Upper lobe of right lung (tissue), 1 donor: ENCODE measurements around the gene CTRB1. TPM values are rescaled to one million over a fixed set of nuclear protein-coding genes. Genes with fewer than 3 reads are reported as not detected.
A peak's percentile ranks its signal among the peaks of the same experiment; 100 is the strongest.
"Not testable (repeated sequence)": the region's sequence is repeated elsewhere in the genome, so short reads cannot be mapped to it uniquely, and the experiment has no call there.

ENCODE experiments used
- ATAC-seq: fragments of 200-7000 bp; cut with Tn5 transposase; one replicate; pipeline ENCODE4 v1.9.1; 2020; ENCODE audit warnings: mild to moderate bottlenecking, moderate library complexity
- DNase-seq: peaks from one replicate; pipeline ENCODE4 v3.0.0-alpha.2; 2020
- H3K27ac ChIP-seq: fragments of 200-600 bp; one replicate; pipeline ENCODE4 v1.8.0; 2022
- H3K27me3 ChIP-seq: fragments of 200-600 bp; one replicate; pipeline ENCODE4 v1.8.0; 2022; ENCODE audit warnings: mild to moderate bottlenecking
- H3K36me3 ChIP-seq: fragments of 200-600 bp; one replicate; pipeline ENCODE4 v1.8.0; 2022
- H3K4me1 ChIP-seq: fragments of 200-600 bp; one replicate; pipeline ENCODE4 v1.8.0; 2022
- H3K4me3 ChIP-seq: fragments of 200-600 bp; one replicate; pipeline ENCODE4 v1.8.0; 2022; ENCODE audit warnings: mild to moderate bottlenecking
- H3K9me3 ChIP-seq: fragments of 200-600 bp; one replicate; pipeline ENCODE4 v1.8.0; 2022
- CTCF ChIP-seq: fragments of 200-600 bp; IDR thresholded peaks from one replicate; pipeline ENCODE4 v1.8.0; 2022; ENCODE audit warnings: antibody characterized with exemption
- intact Hi-C: fragments of 100-400 bp; cut with DNase I; formaldehyde crosslinking; loops from one replicate; pipeline ENCODE4 v1.11.0; 2022
- total RNA-seq: library from RNA; stranded (reverse); fragmentation: NEBNext Ultra II Directional; extraction: Animal tissue kit (Norgen Biotek cat#: 25700); gene quantifications from one replicate; pipeline ENCODE4 v1.2.1, GENCODE V29; 2021
- donor health status: DM: no; HTN: yes; CAD: no; lungs with severe emphysema.

Gene CTRB1
- total RNA-seq, 1 donor from 2014 or later: not detected

GRCh38 chr16:75265911-75266701 is 47.3 kb downstream of the CTRB1 start:
- peaks cover 4% of the 10 kb centered on the region for H3K27me3 ChIP-seq
- TF ChIP-seq CTCF: no peak
- peak; percentile 80 for ATAC-seq
- intact Hi-C loops: no loop called here
- H3K36me3 ChIP-seq: no peaks in the 10 kb centered on the region
- H3K4me3 ChIP-seq: peak overlapping the region; percentile 97
- no peaks in the 10 kb centered on the region for H3K9me3 ChIP-seq
- peak; percentile 91 for DNase-seq
- peak overlapping the region; percentile 93 for H3K27ac ChIP-seq
- H3K4me1 ChIP-seq: peaks cover 43% of the 10 kb centered on the region

- DNase-seq (no peak), ATAC-seq (no peak)
- intact Hi-C loops: no loop called here
- no peak for TF ChIP-seq CTCF
- peaks cover 4% of the 10 kb centered on the region for H3K27me3 ChIP-seq
- no peaks in the 10 kb centered on the region for H3K9me3 ChIP-seq
- H3K4me1 ChIP-seq: peaks cover 43% of the 10 kb centered on the region
- no peaks in the 10 kb centered on the region for H3K36me3 ChIP-seq
- H3K4me3 ChIP-seq: no peak overlapping the region
- peak overlapping the region; percentile 93 for H3K27ac ChIP-seq
Measured at GRCh38 chr16:75266738-75267630, 48.2 kb downstream of the CTRB1 start.

- H3K4me1 ChIP-seq: peaks cover 35% of the 10 kb centered on the region
- H3K4me3 ChIP-seq: no peak overlapping the region
- peaks cover 4% of the 10 kb centered on the region for H3K27me3 ChIP-seq
- intact Hi-C loops: no loop called here
- DNase-seq (peak; percentile 82), ATAC-seq (peak; percentile 67)
- H3K9me3 ChIP-seq: no peaks in the 10 kb centered on the region
- H3K27ac ChIP-seq: no peak overlapping the region
- no peak for TF ChIP-seq CTCF
- H3K36me3 ChIP-seq: no peaks in the 10 kb centered on the region
Measured at GRCh38 chr16:75267631-75268264, 49.0 kb downstream of the CTRB1 start.

DNA sequence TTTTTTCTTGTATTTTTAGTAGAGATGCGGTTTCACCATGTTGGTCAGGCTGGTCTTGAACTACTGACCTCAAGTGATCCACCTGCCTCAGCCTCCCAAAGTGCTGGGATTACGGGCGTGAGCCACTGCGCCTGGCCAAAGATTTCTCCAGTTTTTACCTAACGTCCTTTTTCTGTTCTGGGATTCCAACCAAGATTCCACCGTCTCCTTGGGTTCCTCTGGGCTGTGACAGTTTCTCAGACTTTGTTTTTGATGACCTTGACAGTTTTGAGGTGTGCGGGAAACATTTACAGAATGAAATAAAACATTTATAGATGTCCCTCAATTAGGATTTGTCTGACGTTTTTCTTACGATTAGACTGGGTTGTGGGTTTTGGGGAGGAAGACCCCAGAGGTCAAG is 50.6 kb downstream of the CTRB1 start:
- H3K4me1 ChIP-seq: peaks cover 19% of the 10 kb centered on the region
- H3K27ac ChIP-seq, DNase-seq, H3K27me3 ChIP-seq, intact Hi-C loops, H3K9me3 ChIP-seq, H3K36me3 ChIP-seq, ATAC-seq, H3K4me3 ChIP-seq: not testable (repeated sequence)

GRCh38 chr16:75271441-75272096 is 52.8 kb downstream of the CTRB1 start:
- Histone ChIP-seq H3K27ac (peak overlapping the region; percentile 21), H3K4me1 (peaks cover 10% of the 10 kb centered on the region), H3K27me3 (peaks cover 1% of the 10 kb centered on the region), H3K4me3 (no peak overlapping the region), H3K9me3 (no peaks in the 10 kb centered on the region), H3K36me3 (no peaks in the 10 kb centered on the region)
- TF ChIP-seq CTCF: no peak
- ATAC-seq (no peak), DNase-seq (no peak)
- intact Hi-C loops: no loop called here
